ENCODE data around the gene ABCC12. TPM values are rescaled to one million over a fixed set of nuclear protein-coding genes. Genes with fewer than 3 reads are reported as not detected.

Gene ABCC12
- total RNA-seq, 1 experiment from 2014 or later = not detected

DNA sequence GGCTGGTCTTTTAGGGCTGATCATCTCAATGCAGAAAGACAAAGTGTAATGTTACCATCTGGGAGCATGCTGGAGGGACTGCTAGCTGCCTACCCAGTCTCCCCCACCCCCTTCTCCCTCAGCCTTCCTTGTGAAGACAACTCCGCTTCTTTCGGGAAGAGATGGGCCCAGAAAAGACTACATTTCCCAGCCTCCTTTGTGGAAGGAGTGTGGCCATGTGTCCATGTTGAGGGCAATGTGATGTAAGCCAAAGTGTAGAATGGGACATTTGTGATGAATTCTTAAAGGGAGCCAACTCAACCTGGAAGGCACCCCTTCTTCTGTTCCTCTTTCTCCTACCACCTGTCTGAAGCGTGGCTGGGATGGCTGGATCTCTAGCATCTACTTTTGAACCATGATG is 16.3 kb downstream of the ABCC12 start:
- no peak for DNase-seq (ENCODE audit: low read depth)
- in situ Hi-C loops (cut with HindIII; ENCODE audit: low pct_unique_long_range_greater_than_20kb, low sequenced_read_pairs) = no loop called here

DNA sequence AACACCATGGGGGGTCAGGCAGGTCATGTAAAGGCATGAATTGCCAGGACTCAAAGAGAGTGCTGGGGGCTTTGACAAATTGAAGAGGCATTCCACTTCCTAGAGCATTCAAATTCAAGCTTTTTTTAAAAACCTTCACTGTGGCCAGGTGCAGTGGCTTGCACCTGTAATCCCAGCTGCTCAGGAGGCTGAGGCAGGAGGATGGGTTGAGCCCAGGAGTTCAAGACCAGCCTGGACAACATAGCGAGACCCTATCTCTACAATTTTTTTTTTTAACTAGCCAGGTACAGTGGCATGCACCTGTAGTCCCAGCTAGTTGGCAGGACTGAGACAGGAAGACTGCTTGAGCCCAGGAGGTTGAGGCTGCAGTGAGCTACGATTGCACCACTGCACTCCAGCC is 17.2 kb downstream of the ABCC12 start:
- DNase-seq (ENCODE audit: low read depth) = no peak
- in situ Hi-C loops (cut with HindIII; ENCODE audit: low pct_unique_long_range_greater_than_20kb, low sequenced_read_pairs) = no loop called here

DNA sequence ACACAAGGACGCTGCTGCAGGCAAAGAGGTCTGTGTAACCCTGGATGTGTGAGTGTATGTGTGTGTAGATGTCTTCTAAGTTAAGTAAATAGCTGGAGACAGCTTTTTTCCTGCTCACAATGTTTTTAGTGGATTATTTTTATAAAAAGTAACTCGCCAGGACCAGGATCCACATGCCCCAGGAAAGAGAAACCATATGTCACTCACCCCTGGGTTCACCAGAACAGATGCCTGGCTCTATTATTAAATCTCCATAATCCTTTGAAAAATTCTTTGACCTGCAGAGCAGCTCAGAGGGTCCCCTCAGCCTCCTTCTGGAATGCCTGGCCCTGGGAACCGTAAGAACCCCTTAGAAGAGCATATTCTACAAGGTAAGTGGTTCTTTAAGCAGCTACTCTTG is 18.0 kb downstream of the ABCC12 start:
- in situ Hi-C loops (cut with HindIII; ENCODE audit: low pct_unique_long_range_greater_than_20kb, low sequenced_read_pairs) = no loop called here
- no peak for DNase-seq (ENCODE audit: low read depth)

GRCh38 chr16:48136547-48137360 is 19.0 kb downstream of the ABCC12 start:
- in situ Hi-C loops (cut with HindIII; ENCODE audit: low pct_unique_long_range_greater_than_20kb, low sequenced_read_pairs) = no loop called here
- no peak for DNase-seq (ENCODE audit: low read depth)

DNA sequence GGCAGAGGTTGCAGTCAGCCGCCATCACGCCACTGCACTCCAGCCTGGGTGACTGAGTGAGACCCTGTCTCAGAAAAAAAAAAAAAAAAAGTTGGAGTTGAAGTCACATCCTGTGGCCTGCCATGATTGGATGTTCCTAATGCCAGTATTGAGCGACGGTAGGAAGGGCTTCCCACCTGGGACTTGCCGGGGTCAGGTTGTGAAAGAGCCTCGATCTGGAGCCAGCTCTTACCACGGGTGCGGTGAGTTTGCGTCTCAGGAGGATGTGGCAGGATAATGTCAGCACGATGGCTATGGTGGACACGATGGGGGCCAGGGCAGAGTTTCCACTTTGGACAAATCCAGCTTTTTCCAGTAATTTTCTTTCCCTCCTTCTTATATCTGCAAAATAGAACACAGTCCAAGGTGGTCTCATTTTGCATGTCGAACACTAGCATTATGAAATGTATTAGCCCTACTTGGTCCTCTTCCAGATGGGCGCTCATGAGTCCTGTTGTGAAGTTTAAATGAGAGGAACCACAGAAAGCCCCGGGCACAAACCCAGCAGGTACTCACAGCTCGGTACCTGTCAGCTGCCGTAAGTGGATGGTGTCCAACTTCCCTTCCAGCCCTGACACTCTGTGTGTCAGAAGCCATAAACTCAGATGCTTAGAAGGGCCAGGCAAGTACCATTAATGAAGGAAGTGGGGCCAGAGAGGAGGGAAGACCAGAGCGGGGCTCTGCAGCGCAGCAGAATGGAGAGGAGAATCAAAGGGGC is 22.2 kb downstream of the ABCC12 start:
- DNase-seq (ENCODE audit: low read depth) = no peak
- in situ Hi-C loops (cut with HindIII; ENCODE audit: low pct_unique_long_range_greater_than_20kb, low sequenced_read_pairs) = no loop called here

GRCh38 chr16:48132696-48133095 is 23.1 kb downstream of the ABCC12 start:
- in situ Hi-C loops (cut with HindIII; ENCODE audit: low pct_unique_long_range_greater_than_20kb, low sequenced_read_pairs) = no loop called here
- DNase-seq (ENCODE audit: low read depth) = no peak

DNA sequence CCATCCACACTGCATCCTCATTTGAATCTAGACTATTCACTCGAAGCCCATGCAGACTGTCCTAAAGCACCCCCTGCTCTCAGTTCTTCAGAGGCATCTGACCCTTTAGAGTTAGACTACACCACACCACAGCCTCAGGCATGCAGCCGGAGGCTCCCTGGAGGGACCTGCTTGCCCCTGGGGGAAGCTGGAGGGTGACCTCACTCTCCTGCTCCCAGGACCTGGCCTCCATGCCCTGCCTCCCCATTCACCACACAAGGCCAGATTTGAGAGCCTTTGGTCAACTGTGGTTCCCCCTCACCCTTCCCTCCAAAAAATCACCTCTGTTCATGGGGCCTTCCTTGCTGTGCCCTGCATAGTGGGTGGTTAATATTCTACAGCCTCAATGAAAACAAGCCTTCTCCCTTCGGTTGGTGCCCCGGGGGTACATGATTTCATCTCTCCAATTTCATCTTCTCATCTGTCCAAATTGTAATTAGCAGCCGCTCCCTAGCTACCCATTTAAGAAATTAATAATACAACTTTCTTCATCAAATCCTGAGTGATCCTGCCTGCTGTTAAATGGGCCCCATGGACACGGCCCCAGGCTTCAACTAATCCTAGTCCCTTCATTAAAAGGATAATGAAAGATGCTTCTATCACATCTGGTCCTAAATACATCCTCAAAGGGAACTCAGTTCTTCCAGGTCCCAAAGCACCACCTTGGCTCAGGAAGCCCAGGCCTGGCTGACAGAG is 24.4 kb downstream of the ABCC12 start:
- no peak for DNase-seq (ENCODE audit: low read depth)
- in situ Hi-C loops (cut with HindIII; ENCODE audit: low pct_unique_long_range_greater_than_20kb, low sequenced_read_pairs) = no loop called here

- DNase-seq (ENCODE audit: low read depth) = no peak
- in situ Hi-C loops (cut with HindIII; ENCODE audit: low pct_unique_long_range_greater_than_20kb, low sequenced_read_pairs) = no loop called here
Observed at GRCh38 chr16:48129926-48130325, 25.9 kb downstream of the ABCC12 start.

GRCh38 chr16:48128769-48129168 is 27.0 kb downstream of the ABCC12 start:
- DNase-seq (ENCODE audit: low read depth) = no peak
- in situ Hi-C loops (cut with HindIII; ENCODE audit: low pct_unique_long_range_greater_than_20kb, low sequenced_read_pairs) = no loop called here

DNA sequence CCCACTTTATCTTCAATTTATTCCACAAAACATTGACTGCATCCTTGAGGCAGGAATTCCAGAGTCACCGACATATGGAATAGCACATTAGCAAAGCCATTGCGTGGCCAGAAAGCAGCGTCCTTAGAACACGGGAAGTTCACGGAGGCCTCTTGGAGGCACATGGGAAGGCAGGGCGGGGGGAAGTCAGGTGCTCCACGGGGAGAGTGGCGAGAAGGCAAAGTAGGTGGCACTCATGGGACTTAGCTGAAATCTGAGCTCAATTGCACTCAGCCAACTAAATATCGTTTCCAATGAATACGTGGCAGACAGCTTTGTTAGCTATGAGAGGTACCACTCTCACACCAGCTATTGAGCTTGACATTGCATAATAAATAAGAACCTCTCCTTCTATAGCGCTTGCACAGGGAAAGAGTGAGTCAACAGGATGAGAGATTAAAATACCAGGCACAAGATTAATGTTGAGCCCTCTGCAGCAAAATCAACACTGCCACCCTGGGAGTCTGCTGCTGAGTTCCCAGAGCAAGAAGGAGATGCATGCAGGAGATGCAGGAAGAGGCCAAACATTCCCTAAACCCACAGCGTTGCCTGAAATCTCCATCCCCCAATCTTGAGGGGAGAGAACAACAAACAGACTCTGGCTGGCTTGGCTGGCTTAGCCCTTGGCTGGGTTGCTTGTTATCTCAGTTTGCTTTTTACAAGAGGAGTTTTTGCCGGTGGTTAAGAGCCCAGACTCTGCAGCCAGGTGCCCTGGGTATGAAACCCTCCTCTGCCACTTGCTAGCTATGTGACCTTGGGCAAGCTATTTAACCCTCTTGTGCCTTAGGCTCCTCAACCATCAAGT is 28.8 kb downstream of the ABCC12 start:
- in situ Hi-C loops (cut with HindIII; ENCODE audit: low pct_unique_long_range_greater_than_20kb, low sequenced_read_pairs) = no loop called here

DNA sequence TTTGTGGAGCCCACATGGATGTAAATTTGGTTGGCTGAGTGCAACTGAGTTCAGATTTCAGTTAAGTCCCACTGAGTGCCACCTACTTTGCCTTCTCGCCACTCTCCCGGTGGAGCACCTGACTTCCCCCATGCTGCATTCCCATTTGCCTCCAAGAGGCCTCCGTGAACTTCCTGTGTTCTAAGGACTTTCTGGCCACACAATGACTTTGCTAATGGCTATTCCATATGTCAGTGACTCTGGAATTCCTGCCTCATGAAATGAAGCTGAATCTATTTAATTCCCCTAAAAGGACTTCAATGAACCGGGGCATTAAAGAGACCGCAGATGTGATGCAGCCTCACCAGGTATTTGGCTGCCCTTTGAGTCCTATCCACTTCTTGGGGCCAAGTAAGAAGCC is 29.9 kb downstream of the ABCC12 start:
- no peak for DNase-seq (ENCODE audit: low read depth)
- in situ Hi-C loops (cut with HindIII; ENCODE audit: low pct_unique_long_range_greater_than_20kb, low sequenced_read_pairs) = no loop called here

More for the DNA sequence above, 28.8 kb downstream of the ABCC12 start:
- DNase-seq (ENCODE audit: low read depth) = peak; percentile 80

- in situ Hi-C loops (cut with HindIII; ENCODE audit: low pct_unique_long_range_greater_than_20kb, low sequenced_read_pairs) = no loop called here
- DNase-seq (ENCODE audit: low read depth) = no peak
Observed at GRCh38 chr16:48124266-48124665, 31.5 kb downstream of the ABCC12 start.

DNA sequence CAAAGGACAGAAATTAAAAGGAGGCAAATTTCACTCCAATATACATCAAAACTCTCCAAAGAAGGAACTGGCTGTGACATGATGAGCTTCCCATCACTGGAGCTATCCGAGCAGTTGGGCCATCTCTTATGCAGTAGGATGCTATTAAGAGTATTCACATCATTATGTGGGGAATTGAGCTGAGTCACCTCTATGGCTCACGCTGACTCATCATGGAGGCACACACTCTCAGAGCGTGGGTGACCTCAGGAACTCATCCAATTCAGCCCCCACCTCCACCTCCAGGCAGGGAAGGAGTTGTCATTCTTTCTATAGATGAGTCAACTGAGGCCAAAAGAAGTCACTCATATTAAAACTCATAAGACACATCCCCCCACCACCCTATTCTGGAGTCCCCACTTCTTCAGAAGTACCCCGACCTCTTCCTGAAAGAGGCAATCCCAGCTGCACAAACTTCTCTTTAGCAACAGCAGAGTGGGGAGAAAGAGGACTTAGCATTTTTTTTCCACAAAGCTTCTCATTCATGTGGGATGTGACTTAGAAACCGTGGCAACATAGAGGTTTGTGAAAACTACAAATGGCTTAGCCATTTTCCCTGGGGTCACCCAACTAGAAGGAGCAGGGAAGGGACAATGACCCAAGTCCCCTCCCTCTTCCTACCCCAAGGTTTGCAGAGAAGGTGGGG is 32.5 kb downstream of the ABCC12 start:
- peak; percentile 77 for DNase-seq (ENCODE audit: low read depth)
- in situ Hi-C loops (cut with HindIII; ENCODE audit: low pct_unique_long_range_greater_than_20kb, low sequenced_read_pairs) = no loop called here

- in situ Hi-C loops (cut with HindIII; ENCODE audit: low pct_unique_long_range_greater_than_20kb, low sequenced_read_pairs) = no loop called here
Observed at GRCh38 chr16:48121276-48121675, 34.5 kb downstream of the ABCC12 start.

DNA sequence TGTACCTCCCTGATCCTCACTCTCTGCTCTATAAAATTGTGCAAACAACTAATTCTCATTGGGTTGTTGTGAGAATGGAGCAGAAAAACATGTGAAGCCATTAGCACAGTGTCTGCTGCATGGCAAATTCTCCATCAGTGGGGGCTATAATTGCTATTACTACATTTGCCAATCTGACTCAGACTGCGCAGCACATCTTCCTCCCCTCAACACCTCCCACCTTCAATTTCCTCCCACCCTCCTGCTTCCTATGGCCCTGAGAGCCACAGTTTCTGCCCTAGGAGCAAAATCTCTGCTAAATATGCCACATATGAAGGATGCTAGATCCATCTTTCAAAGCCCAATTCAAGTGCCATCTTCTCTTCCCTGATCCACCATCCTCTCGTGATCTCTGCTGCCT is 37.0 kb downstream of the ABCC12 start:
- in situ Hi-C loops (cut with HindIII; ENCODE audit: low pct_unique_long_range_greater_than_20kb, low sequenced_read_pairs) = no loop called here
- no peak for DNase-seq (ENCODE audit: low read depth)

More at GRCh38 chr16:48121276-48121675, 34.5 kb downstream of the ABCC12 start:
- DNase-seq (ENCODE audit: low read depth) = no peak

GRCh38 chr16:48117217-48118105 is 38.3 kb downstream of the ABCC12 start:
- no peak for DNase-seq (ENCODE audit: low read depth)
- in situ Hi-C loops (cut with HindIII; ENCODE audit: low pct_unique_long_range_greater_than_20kb, low sequenced_read_pairs) = no loop called here

GRCh38 chr16:48115299-48115698 is 40.5 kb downstream of the ABCC12 start:
- in situ Hi-C loops (cut with HindIII; ENCODE audit: low pct_unique_long_range_greater_than_20kb, low sequenced_read_pairs) = no loop called here
- DNase-seq (ENCODE audit: low read depth) = no peak
